ENCODE data around the gene EMSY. TPM values are rescaled to one million over a fixed set of nuclear protein-coding genes. Genes with fewer than 3 reads are reported as not detected.

Gene EMSY
- polyA plus RNA-seq, 1 donor (not counting 4 experiments of a cell fraction or from before 2014, with no cell fraction given): 11.3 TPM

DNA sequence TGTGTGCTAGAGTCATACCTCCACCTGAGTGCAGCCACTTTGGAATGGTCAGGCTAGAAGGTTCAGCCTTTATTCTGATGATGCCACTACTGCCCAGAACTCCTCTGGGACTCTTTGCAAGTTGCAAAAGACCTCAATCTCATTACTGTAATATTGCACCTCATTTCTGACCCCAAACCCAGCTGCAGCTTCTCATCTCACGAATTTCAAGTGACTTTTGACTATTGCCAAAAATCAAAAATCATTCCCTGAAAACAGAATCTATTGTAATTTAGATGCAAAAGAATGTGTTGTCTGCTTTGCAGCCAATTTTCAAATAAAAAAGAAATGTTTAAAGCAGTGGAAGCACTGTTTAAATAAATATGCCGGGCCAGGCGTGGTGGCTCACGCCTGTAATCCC is 38.5 kb upstream of the EMSY start:
- Histone ChIP-seq H4K20me1 (ENCODE audit: control insufficient read depth, extremely low read depth, insufficient read depth, low read length) (no peaks in the 10 kb centered on the region), H3K9me1 (ENCODE audit: control insufficient read depth, extremely low read depth, insufficient read depth, low read length) (no peaks in the 10 kb centered on the region), H3K79me2 (ENCODE audit: control insufficient read depth, insufficient read depth, low read length) (no peaks in the 10 kb centered on the region), H3K9me3 (ENCODE audit: control insufficient read depth, low read depth, low read length) (no peaks in the 10 kb centered on the region), H2AFZ (ENCODE audit: control insufficient read depth, low read length) (no peak overlapping the region), H3K4me1 (ENCODE audit: control insufficient read depth, extremely low read depth, insufficient read depth, low read length) (no peaks in the 10 kb centered on the region), H3K36me3 (ENCODE audit: control insufficient read depth in 2 of 2, extremely low read depth in 1 of 2, insufficient read depth in 2 of 2, low read length in 2 of 2) (no peaks in the 10 kb centered on the region), H3K9ac (ENCODE audit: control insufficient read depth, extremely low read depth, insufficient read depth, low read length) (no peak overlapping the region), H3K27me3 (ENCODE audit: control insufficient read depth, extremely low read depth, insufficient read depth, low read length) (peaks cover 5% of the 10 kb centered on the region), H3K27ac (ENCODE audit: control insufficient read depth, insufficient read depth, low read length) (no peak overlapping the region), H3K4me2 (ENCODE audit: control insufficient read depth, extremely low read depth, insufficient read depth, low read depth, low read length) (no peak overlapping the region), H3K4me3 (ENCODE audit: control insufficient read depth in 2 of 3, extremely low read depth in 1 of 3, insufficient read depth in 2 of 3, low read depth in 1 of 3, low read length in 3 of 3) (no peak overlapping the region)
- dilution Hi-C loops (cut with MboI; ENCODE audit: extremely low pct_ligation_motif_present, low sequenced_read_pairs): no loop called here
- DNase-seq (ENCODE audit: low read depth, low spot score) (no peak), FAIRE-seq (peak; percentile 9)
- TF ChIP-seq EZH2 (IDR thresholded peaks at IDR 0.05; ENCODE audit: low read length): no peak
- TF ChIP-seq, protein P1, sequence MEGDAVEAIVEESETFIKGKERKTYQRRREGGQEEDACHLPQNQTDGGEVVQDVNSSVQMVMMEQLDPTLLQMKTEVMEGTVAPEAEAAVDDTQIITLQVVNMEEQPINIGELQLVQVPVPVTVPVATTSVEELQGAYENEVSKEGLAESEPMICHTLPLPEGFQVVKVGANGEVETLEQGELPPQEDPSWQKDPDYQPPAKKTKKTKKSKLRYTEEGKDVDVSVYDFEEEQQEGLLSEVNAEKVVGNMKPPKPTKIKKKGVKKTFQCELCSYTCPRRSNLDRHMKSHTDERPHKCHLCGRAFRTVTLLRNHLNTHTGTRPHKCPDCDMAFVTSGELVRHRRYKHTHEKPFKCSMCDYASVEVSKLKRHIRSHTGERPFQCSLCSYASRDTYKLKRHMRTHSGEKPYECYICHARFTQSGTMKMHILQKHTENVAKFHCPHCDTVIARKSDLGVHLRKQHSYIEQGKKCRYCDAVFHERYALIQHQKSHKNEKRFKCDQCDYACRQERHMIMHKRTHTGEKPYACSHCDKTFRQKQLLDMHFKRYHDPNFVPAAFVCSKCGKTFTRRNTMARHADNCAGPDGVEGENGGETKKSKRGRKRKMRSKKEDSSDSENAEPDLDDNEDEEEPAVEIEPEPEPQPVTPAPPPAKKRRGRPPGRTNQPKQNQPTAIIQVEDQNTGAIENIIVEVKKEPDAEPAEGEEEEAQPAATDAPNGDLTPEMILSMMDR (optimal IDR thresholded peaks at IDR 0.05 in 1 of 3, IDR thresholded peaks at IDR 0.05 in 1 of 3, conservative IDR thresholded peaks at IDR 0.05 in 1 of 3; ENCODE audit: extremely low read depth in 1 of 3, insufficient read depth in 2 of 3, low read length in 3 of 3): no peak

DNA sequence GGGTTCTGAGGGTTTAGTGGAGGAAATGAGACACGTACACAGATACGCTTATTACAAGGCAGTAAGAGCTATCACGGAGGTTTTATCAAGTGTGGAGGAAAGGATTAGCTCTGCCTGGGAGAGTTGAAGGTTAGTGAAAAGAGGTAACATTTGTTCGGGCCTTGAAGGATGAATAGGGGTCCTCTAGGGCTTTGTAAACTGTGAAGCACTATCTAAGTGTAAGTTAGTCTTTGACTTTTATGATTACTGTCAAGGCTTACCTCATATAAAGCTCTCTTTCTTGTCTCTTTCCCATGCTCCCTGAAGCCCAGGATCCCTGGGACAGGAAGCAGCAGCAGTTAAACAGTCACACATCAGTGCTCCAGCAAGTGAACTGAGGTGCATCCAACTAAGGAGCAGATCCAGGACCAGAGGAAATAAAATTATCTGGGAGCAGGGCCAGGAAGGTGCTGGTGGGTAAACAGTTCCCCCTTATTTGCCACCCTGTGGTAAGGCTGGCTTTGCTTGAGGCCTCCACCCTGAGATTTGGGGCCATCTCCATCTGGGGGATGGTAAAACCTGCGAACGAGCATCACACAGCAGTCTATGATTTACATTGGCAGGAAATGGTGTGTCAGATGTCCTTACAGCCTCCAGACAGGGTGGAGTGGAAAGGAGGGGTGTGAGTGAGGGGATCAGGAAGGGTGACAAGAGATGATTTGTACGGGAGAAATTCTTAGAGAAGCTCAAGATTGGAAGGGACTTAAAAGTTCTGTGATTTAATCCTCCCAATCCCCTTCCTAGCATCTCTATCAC is 36.5 kb upstream of the EMSY start:
- FAIRE-seq: no peak
- no peak for DNase-seq (ENCODE audit: low read depth, low spot score)
- no peaks in the 10 kb centered on the region for H3K36me3 ChIP-seq (ENCODE audit: control insufficient read depth in 2 of 2, extremely low read depth in 1 of 2, insufficient read depth in 2 of 2, low read length in 2 of 2)
- H3K27ac ChIP-seq (ENCODE audit: control insufficient read depth, insufficient read depth, low read length): no peak overlapping the region
- H3K4me1 ChIP-seq (ENCODE audit: control insufficient read depth, extremely low read depth, insufficient read depth, low read length): no peaks in the 10 kb centered on the region
- no peaks in the 10 kb centered on the region for H3K9me3 ChIP-seq (ENCODE audit: control insufficient read depth, low read depth, low read length)
- no peak overlapping the region for H3K4me3 ChIP-seq (ENCODE audit: control insufficient read depth in 2 of 3, extremely low read depth in 1 of 3, insufficient read depth in 2 of 3, low read depth in 1 of 3, low read length in 3 of 3)
- no peak for TF ChIP-seq EZH2 (IDR thresholded peaks at IDR 0.05; ENCODE audit: low read length)
- TF ChIP-seq, protein P1 (optimal IDR thresholded peaks at IDR 0.05 in 1 of 3, IDR thresholded peaks at IDR 0.05 in 1 of 3, conservative IDR thresholded peaks at IDR 0.05 in 1 of 3; ENCODE audit: extremely low read depth in 1 of 3, insufficient read depth in 2 of 3, low read length in 3 of 3): no peak
- H3K9ac ChIP-seq (ENCODE audit: control insufficient read depth, extremely low read depth, insufficient read depth, low read length): no peak overlapping the region
- H3K4me2 ChIP-seq (ENCODE audit: control insufficient read depth, extremely low read depth, insufficient read depth, low read depth, low read length): no peak overlapping the region
- peaks cover 7% of the 10 kb centered on the region for H3K27me3 ChIP-seq (ENCODE audit: control insufficient read depth, extremely low read depth, insufficient read depth, low read length)
- H3K79me2 ChIP-seq (ENCODE audit: control insufficient read depth, insufficient read depth, low read length): no peaks in the 10 kb centered on the region
- H4K20me1 ChIP-seq (ENCODE audit: control insufficient read depth, extremely low read depth, insufficient read depth, low read length): no peaks in the 10 kb centered on the region
- dilution Hi-C loops (cut with MboI; ENCODE audit: extremely low pct_ligation_motif_present, low sequenced_read_pairs): no loop called here
- H2AFZ ChIP-seq (ENCODE audit: control insufficient read depth, low read length): no peak overlapping the region
- no peaks in the 10 kb centered on the region for H3K9me1 ChIP-seq (ENCODE audit: control insufficient read depth, extremely low read depth, insufficient read depth, low read length)

Data from keratinocyte (primary cell).